SK-N-SH (cell line): ENCODE data around the gene CDH23. TPM values are rescaled to one million over a fixed set of nuclear protein-coding genes. Genes with fewer than 3 reads are reported as not detected.

Experiments used
- CTCF ChIA-PET: fragments of 300-600, 350-600 bp; formaldehyde crosslinking; extraction: SDS; loops from one replicate; lab custom pipeline; 2021; lab: Yijun Ruan, JAX
- POLR2A ChIA-PET: fragments of 350-600 bp; sonication (Branson Sonifier 250); formaldehyde crosslinking; extraction: SDS; loops from one replicate; lab custom pipeline; 2020; ENCODE audit warnings: antibody characterized with exemption, inconsistent platforms; lab: Yijun Ruan, JAX
- DNase-seq: peaks from one replicate; pipeline ENCODE4 v3.0.0; 2012
- H2AFZ ChIP-seq: fragments of 200-600 bp; sonication (generic); 2 replicates; pipeline ENCODE4 v1.8.1; 2016; ENCODE audit warnings: antibody characterized with exemption, mild to moderate bottlenecking, low read depth
- H3F3A ChIP-seq: fragments of 200-600 bp; sonication (generic); replicated peaks from 2 replicates; pipeline ENCODE3; 2016; ENCODE audit warnings: antibody characterized with exemption, mild to moderate bottlenecking; ENCODE audit not compliant: insufficient read depth
- H3K27ac ChIP-seq, 2 experiments: fragments of 200-500 bp in 1 of 2; fragments of 200-600 bp in 1 of 2; sonication (Bioruptor generic) in 1 of 2; sonication (generic), shearing (Covaris generic) in 1 of 2; 2 replicates each; pipeline versions ENCODE4 v1.5.1 to v1.6.1; 2014 to 2016; ENCODE audit warnings: low read depth in 2 of 2, inconsistent platforms in 1 of 2, low read length in 1 of 2, mild to moderate bottlenecking in 1 of 2, mixed read lengths in 1 of 2
- H3K27me3 ChIP-seq: fragments of 200-600 bp; sonication (generic), shearing (Covaris generic); 2 replicates; pipeline ENCODE4 v1.6.1; 2016; ENCODE audit warnings: mixed run types; ENCODE audit not compliant: insufficient read depth
- H3K36me3 ChIP-seq, 2 experiments: fragments of 200-500 bp in 1 of 2; fragments of 200-600 bp in 1 of 2; sonication (Bioruptor generic) in 1 of 2; sonication (generic) in 1 of 2; replicated peaks in 1 of 2; 2 replicates each; pipeline versions ENCODE3 to v1.5.1; 2014 to 2016; ENCODE audit warnings: low read length in 1 of 2, mild to moderate bottlenecking in 1 of 2; ENCODE audit not compliant: insufficient read depth in 2 of 2, control insufficient read depth in 1 of 2
- H3K4me1 ChIP-seq, 2 experiments: fragments of 200-500 bp in 1 of 2; fragments of 200-600 bp in 1 of 2; sonication (Bioruptor generic) in 1 of 2; sonication (generic), shearing (Covaris generic) in 1 of 2; 2 replicates each; pipeline versions ENCODE4 v1.5.1 to v1.6.1; 2014 to 2016; ENCODE audit warnings: low read depth in 1 of 2, low read length in 1 of 2, mixed run types in 1 of 2; ENCODE audit not compliant: insufficient read depth in 2 of 2, control insufficient read depth in 1 of 2
- H3K4me2 ChIP-seq: fragments of 200-600 bp; sonication (generic), shearing (Covaris generic); 2 replicates; pipeline ENCODE4 v1.6.1; 2017; ENCODE audit warnings: mixed run types
- H3K4me3 ChIP-seq, 2 experiments: fragments of 200-500 bp in 1 of 2; fragments of 200-600 bp in 1 of 2; sonication (Bioruptor generic) in 1 of 2; sonication (generic), shearing (Covaris generic) in 1 of 2; 2 replicates each; pipeline versions ENCODE4 v1.5.1 to v1.8.1; 2014 to 2016; ENCODE audit warnings: low read depth in 2 of 2, inconsistent platforms in 1 of 2, low read length in 1 of 2, mild to moderate bottlenecking in 1 of 2, mixed read lengths in 1 of 2, moderate library complexity in 1 of 2
- H3K79me2 ChIP-seq: fragments of 200-600 bp; sonication (generic); 2 replicates; pipeline ENCODE4 v1.8.1; 2017; ENCODE audit warnings: mild to moderate bottlenecking; ENCODE audit not compliant: insufficient read depth
- H3K9ac ChIP-seq: fragments of 200-600 bp; sonication (generic); 2 replicates; pipeline ENCODE4 v1.6.1; 2017; ENCODE audit warnings: mixed run types
- H3K9me2 ChIP-seq: fragments of 200-600 bp; sonication (generic); 2 replicates; pipeline ENCODE4 v1.6.1; 2017; ENCODE audit warnings: mixed run types
- H3K9me3 ChIP-seq: fragments of 200-600 bp; sonication (generic); 2 replicates; pipeline ENCODE4 v1.6.1; 2017; ENCODE audit warnings: mixed run types, mild to moderate bottlenecking, moderate library complexity
- H4K20me1 ChIP-seq: fragments of 200-600 bp; sonication (generic); 2 replicates; pipeline ENCODE4 v1.6.1; 2017; ENCODE audit warnings: mild to moderate bottlenecking, mixed run types; ENCODE audit not compliant: insufficient read depth
- CTCF ChIP-seq: fragments of 200-600 bp; sonication (generic); IDR thresholded peaks from 2 replicates; pipeline ENCODE4 v1.6.1; 2017; ENCODE audit warnings: antibody characterized with exemption, mild to moderate bottlenecking, moderate library complexity
- EP300 ChIP-seq, 2 experiments: IDR thresholded peaks; 2 replicates each; pipeline versions ENCODE4 v1.4.0 to v1.6.1; 2012; ENCODE audit warnings: borderline replicate concordance in 1 of 2, low read depth in 1 of 2, low read length in 1 of 2
- FOSL2 ChIP-seq: IDR thresholded peaks from 2 replicates; pipeline ENCODE4 v1.4.0; 2012; ENCODE audit warnings: low read depth, mild to moderate bottlenecking, moderate library complexity, borderline replicate concordance
- FOXJ3 ChIP-seq: sonication (generic); formaldehyde crosslinking; IDR thresholded peaks from 2 replicates; pipeline ENCODE4 v1.5.1; 2020; ENCODE audit warnings: mild to moderate bottlenecking, missing genetic modification reagents
- FOXM1 ChIP-seq: IDR thresholded peaks from 2 replicates; pipeline ENCODE4 v1.4.0; 2012; ENCODE audit warnings: low read depth, mild to moderate bottlenecking
- GABPA ChIP-seq: IDR thresholded peaks from 2 replicates; pipeline ENCODE4 v1.4.0; 2012; ENCODE audit warnings: low read depth, mild to moderate bottlenecking
- MAX ChIP-seq: IDR thresholded peaks from 2 replicates; pipeline ENCODE4 v1.4.0; 2012; ENCODE audit warnings: low read depth
- MEF2A ChIP-seq: IDR thresholded peaks from 2 replicates; pipeline ENCODE4 v1.4.0; 2012; ENCODE audit warnings: low read depth, borderline replicate concordance
- MXI1 ChIP-seq: IDR thresholded peaks from 2 replicates; pipeline ENCODE4 v1.6.1; 2012; ENCODE audit warnings: mild to moderate bottlenecking, low read depth, low read length, improper control_type of control experiment
- NRF1 ChIP-seq: IDR thresholded peaks from 2 replicates; pipeline ENCODE4 v1.6.1; 2012; ENCODE audit warnings: low read depth, mild to moderate bottlenecking, low read length
- RAD21 ChIP-seq: IDR thresholded peaks from 2 replicates; pipeline ENCODE4 v1.6.1; 2012; ENCODE audit warnings: mild to moderate bottlenecking, low read length
- RCOR1 ChIP-seq: fragments of 150-350 bp; IDR thresholded peaks from 2 replicates; pipeline ENCODE4 v1.6.1; 2017; ENCODE audit warnings: antibody characterized with exemption, low read length
- RFX5 ChIP-seq: IDR thresholded peaks from 2 replicates; pipeline ENCODE4 v1.6.1; 2012; ENCODE audit warnings: mild to moderate bottlenecking, improper control_type of control experiment, low read length
- RXRA ChIP-seq: IDR thresholded peaks from 2 replicates; pipeline ENCODE4 v1.4.0; 2012; ENCODE audit warnings: low read depth, mild to moderate bottlenecking, borderline replicate concordance
- SIN3A ChIP-seq: IDR thresholded peaks from 2 replicates; pipeline ENCODE4 v1.6.1; 2012; ENCODE audit warnings: low read depth, mild to moderate bottlenecking, low read length, moderate library complexity, borderline replicate concordance
- TAF1 ChIP-seq: IDR thresholded peaks from 2 replicates; pipeline ENCODE4 v1.6.1; 2012; ENCODE audit warnings: low read depth, mild to moderate bottlenecking, low read length, moderate library complexity, borderline replicate concordance
- TCF12 ChIP-seq: IDR thresholded peaks from 2 replicates; pipeline ENCODE4 v1.4.0; 2012
- TEAD4 ChIP-seq: IDR thresholded peaks from 2 replicates; pipeline ENCODE4 v1.4.0; 2012; ENCODE audit warnings: mild to moderate bottlenecking, borderline replicate concordance; ENCODE audit not compliant: insufficient read depth
- WGBS: methylation state at CpG from one replicate; pipeline ENCODE4 v1.1.6; 2017; ENCODE audit warnings: low lambda C conversion rate; 5-methylcytosine and 5-hydroxymethylcytosine counted together
- polyA plus RNA-seq, 3 experiments: library from polyadenylated mRNA; depleted of rRNA; stranded (reverse); fragments of >200 nt; gene quantifications; 2 replicates each; pipeline ENCODE4 v1.2.3, GENCODE V29; 2012

Gene CDH23
- polyA plus RNA-seq, 1 of the 3 experiments (the other 2 are of a cell fraction) = 0.03 TPM

DNA sequence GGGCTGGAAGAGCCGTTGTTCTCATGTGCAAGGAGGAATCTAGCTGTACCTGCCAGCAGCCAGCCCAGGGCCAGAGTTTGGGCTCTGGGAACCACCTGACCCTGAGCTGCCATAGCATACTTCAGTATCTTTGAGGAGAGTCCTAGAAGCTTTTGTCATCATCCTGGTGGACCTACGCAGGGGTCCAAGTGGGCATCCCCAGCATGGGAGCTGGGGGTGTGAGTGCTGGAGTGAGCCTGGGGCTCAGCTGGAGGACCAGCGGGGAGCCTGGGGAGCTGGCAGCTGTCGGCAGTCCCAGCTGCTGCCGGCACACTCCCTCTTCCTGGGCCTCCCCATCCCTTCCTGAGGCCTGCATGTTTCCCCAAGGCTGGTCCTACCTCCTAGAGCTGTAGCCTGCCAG lies 290.4 kb downstream of the CDH23 start (continued):
- TF ChIP-seq EP300 (IDR thresholded peaks at IDR 0.05; ENCODE audit: borderline replicate concordance in 1 of 2, low read depth in 1 of 2, low read length in 1 of 2) = no peak
- no peak for TF ChIP-seq RXRA
- TF ChIP-seq CTCF = no peak

DNA sequence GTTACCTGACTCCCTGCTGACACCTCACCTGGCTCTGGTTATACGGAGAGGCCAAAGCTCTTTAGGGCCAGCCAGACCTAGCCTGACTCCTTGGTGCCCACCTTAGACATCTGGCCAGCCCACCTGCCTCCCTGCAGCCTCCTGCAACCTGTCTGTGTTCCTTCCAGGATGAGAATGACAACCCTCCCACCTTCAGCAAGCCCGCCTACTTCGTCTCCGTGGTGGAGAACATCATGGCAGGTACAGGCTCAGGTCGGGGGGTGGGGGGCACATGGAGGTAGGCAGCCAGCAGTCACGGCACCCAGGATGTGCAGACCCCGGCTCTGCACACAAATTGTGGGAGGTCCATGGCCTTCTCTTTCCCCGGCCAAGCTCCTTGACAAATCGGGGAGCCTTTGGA lies 290.8 kb downstream of the CDH23 start:
- 63% methylated on average over 9 of the region's 9 CpGs for WGBS
- no peak overlapping the region for H3K9ac ChIP-seq
- DNase-seq = no peak
- H3K27ac ChIP-seq = no peak overlapping the region
- CTCF ChIA-PET = interaction anchor here (0.9 to 7.0 kb wide), 6 partner anchors 10 to 361 kb away, joined by 3 to 52 read pairs (median 4); no protein-coding TSS in a partner anchor
- H4K20me1 ChIP-seq = no peaks in the 10 kb centered on the region
- H3K9me3 ChIP-seq = no peaks in the 10 kb centered on the region
- H3F3A ChIP-seq = peaks cover 3% of the 10 kb centered on the region
- H3K4me2 ChIP-seq = no peak overlapping the region
- H3K9me2 ChIP-seq = no peaks in the 10 kb centered on the region
- H3K79me2 ChIP-seq = no peaks in the 10 kb centered on the region
- H3K27me3 ChIP-seq = peaks cover 7% of the 10 kb centered on the region; the same call in 1 of the 2 replicates
- TF ChIP-seq EP300 (IDR thresholded peaks at IDR 0.05; ENCODE audit: borderline replicate concordance in 1 of 2, low read depth in 1 of 2, low read length in 1 of 2) (no peak), NRF1 (no peak), MXI1 (no peak), MEF2A (no peak), TEAD4 (no peak), TAF1 (no peak)
- H2AFZ ChIP-seq = no peak overlapping the region
- no peaks in the 10 kb centered on the region for H3K4me1 ChIP-seq
- H3K36me3 ChIP-seq = no peaks in the 10 kb centered on the region
- POLR2A ChIA-PET = no interaction called here
- H3K4me3 ChIP-seq = no peak overlapping the region

DNA sequence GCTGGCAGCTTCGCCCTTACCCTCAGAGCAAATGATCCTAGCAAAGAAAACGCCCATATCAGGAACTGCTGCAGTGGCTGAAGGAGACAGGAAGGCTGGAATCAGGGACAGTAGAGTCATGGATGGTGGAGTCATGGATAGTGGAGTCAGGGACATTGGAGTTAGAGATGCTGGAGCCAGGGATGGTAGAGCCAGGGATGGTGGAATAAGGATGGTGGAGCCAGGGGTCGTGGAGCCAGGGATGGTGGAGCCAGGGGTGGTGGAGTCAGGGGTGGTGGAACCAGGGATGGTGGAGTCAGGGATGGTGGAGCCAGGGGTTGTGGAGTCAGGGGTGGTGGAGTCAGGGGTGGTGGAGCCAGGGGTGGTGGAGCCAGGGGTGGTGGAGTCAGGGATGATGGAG lies 291.5 kb downstream of the CDH23 start:
- H3K4me3 ChIP-seq = no peak overlapping the region
- H3K27me3 ChIP-seq = peaks cover 3% of the 10 kb centered on the region; the same call in 1 of the 2 replicates
- no peaks in the 10 kb centered on the region for H3K9me2 ChIP-seq
- no peaks in the 10 kb centered on the region for H4K20me1 ChIP-seq
- WGBS = 56% methylated on average over 3 of the region's 3 CpGs
- POLR2A ChIA-PET = no interaction called here
- no peaks in the 10 kb centered on the region for H3K79me2 ChIP-seq
- no peaks in the 10 kb centered on the region for H3K36me3 ChIP-seq
- DNase-seq = no peak
- H3K4me1 ChIP-seq = no peaks in the 10 kb centered on the region; a peak in 1 of 4 replicates
- CTCF ChIA-PET = interaction anchor here (1.3 to 7.0 kb wide), 2 partner anchors 9 to 79 kb away, joined by 3 to 52 read pairs; no protein-coding TSS in a partner anchor
- H3F3A ChIP-seq = peaks cover 3% of the 10 kb centered on the region
- no peak overlapping the region for H3K9ac ChIP-seq
- H2AFZ ChIP-seq = no peak overlapping the region
- no peak overlapping the region for H3K4me2 ChIP-seq
- H3K9me3 ChIP-seq = no peaks in the 10 kb centered on the region
- TF ChIP-seq FOXM1 = no peak
- no peak for TF ChIP-seq NRF1
- TF ChIP-seq EP300 (IDR thresholded peaks at IDR 0.05; ENCODE audit: borderline replicate concordance in 1 of 2, low read depth in 1 of 2, low read length in 1 of 2) = no peak
- TF ChIP-seq MEF2A = no peak
- no peak for TF ChIP-seq FOSL2
- no peak for TF ChIP-seq TCF12
- TF ChIP-seq RFX5 = no peak
- no peak for TF ChIP-seq CTCF
- no peak for TF ChIP-seq FOXJ3 (CRISPR knock-in tag)
- no peak for TF ChIP-seq SIN3A
- TF ChIP-seq GABPA = no peak
- TF ChIP-seq RCOR1 = no peak
- no peak for TF ChIP-seq MAX
- no peak for TF ChIP-seq RAD21
- H3K27ac ChIP-seq = no peak overlapping the region
